Mesenchymal stem cell (in vitro differentiated cells and primary cell): ENCODE data around the gene CAMTA1.

Source experiments
- DNase-seq: peaks from one replicate; pipeline ENCODE4 v3.0.0-alpha.2; 2013
- H2AFZ ChIP-seq: one replicate; pipeline ENCODE4 v1.6.1; 2013; ENCODE audit warnings: low read depth, mild to moderate bottlenecking, control low read depth, inconsistent platforms, low read length, moderate library complexity
- H2AK5ac ChIP-seq: 2 replicates; pipeline ENCODE4 v1.6.1; 2013; ENCODE audit warnings: low read length, moderate library complexity, mild to moderate bottlenecking, inconsistent platforms; ENCODE audit not compliant: severe bottlenecking
- H2BK120ac ChIP-seq: one replicate; pipeline ENCODE4 v1.6.1; 2013; ENCODE audit warnings: low read depth, mild to moderate bottlenecking, inconsistent platforms, low read length, moderate library complexity
- H2BK12ac ChIP-seq, 2 experiments: one replicate each; pipeline ENCODE4 v1.6.1; 2013; ENCODE audit warnings: inconsistent platforms in 2 of 2, low read length in 2 of 2, mild to moderate bottlenecking in 2 of 2, moderate library complexity in 2 of 2, control low read depth in 1 of 2
- H2BK15ac ChIP-seq: one replicate; pipeline ENCODE4 v1.6.1; 2013; ENCODE audit warnings: mild to moderate bottlenecking, low read depth, inconsistent platforms; ENCODE audit not compliant: poor library complexity, severe bottlenecking
- H2BK5ac ChIP-seq: 2 replicates; pipeline ENCODE4 v1.6.1; 2013; ENCODE audit warnings: low read depth, mild to moderate bottlenecking, low read length, control low read depth, inconsistent platforms; ENCODE audit not compliant: poor library complexity, severe bottlenecking
- H3K14ac ChIP-seq, 2 experiments: one replicate each; pipeline ENCODE4 v1.6.1; 2013; ENCODE audit warnings: inconsistent platforms in 2 of 2, low read length in 2 of 2, control low read depth in 1 of 2, mild to moderate bottlenecking in 1 of 2, moderate library complexity in 1 of 2
- H3K18ac ChIP-seq, 2 experiments: one replicate each; pipeline ENCODE4 v1.6.1; 2013; ENCODE audit warnings: inconsistent platforms in 2 of 2, low read length in 2 of 2, control low read depth in 1 of 2, low read depth in 1 of 2, mild to moderate bottlenecking in 1 of 2
- H3K23ac ChIP-seq, 2 experiments: one replicate each; pipeline ENCODE4 v1.6.1; 2013; ENCODE audit warnings: inconsistent platforms in 2 of 2, low read length in 2 of 2, mild to moderate bottlenecking in 2 of 2, moderate library complexity in 2 of 2, control low read depth in 1 of 2
- H3K27ac ChIP-seq: 2 replicates; pipeline ENCODE4 v1.5.1; 2013; ENCODE audit warnings: mild to moderate bottlenecking, moderate library complexity, low read length, control low read depth, inconsistent platforms; ENCODE audit not compliant: poor library complexity, severe bottlenecking
- H3K27me3 ChIP-seq, 2 experiments: 2 replicates each; pipeline versions ENCODE4 v1.6.1 to v1.7.0; 2013; ENCODE audit warnings: low read length in 2 of 2, mild to moderate bottlenecking in 2 of 2, moderate library complexity in 2 of 2, control low read depth in 1 of 2, inconsistent platforms in 1 of 2; ENCODE audit not compliant: control insufficient read depth in 1 of 2, insufficient read depth in 1 of 2
- H3K36me3 ChIP-seq, 2 experiments: 2 replicates each; pipeline versions ENCODE4 v1.6.1 to v1.7.0; 2013; ENCODE audit warnings: low read length in 2 of 2, control low read depth in 1 of 2, inconsistent platforms in 1 of 2, low read depth in 1 of 2, mild to moderate bottlenecking in 1 of 2; ENCODE audit not compliant: insufficient read depth in 2 of 2, control insufficient read depth in 1 of 2
- H3K4ac ChIP-seq, 2 experiments: one replicate each; pipeline ENCODE4 v1.6.1; 2013; ENCODE audit warnings: inconsistent platforms in 2 of 2, low read length in 2 of 2, mild to moderate bottlenecking in 2 of 2, moderate library complexity in 2 of 2, control low read depth in 1 of 2, low read depth in 1 of 2
- H3K4me1 ChIP-seq: 2 replicates; pipeline ENCODE4 v1.6.1; 2013; ENCODE audit warnings: low read depth, low read length, control low read depth; ENCODE audit not compliant: control insufficient read depth, insufficient read depth
- H3K4me2 ChIP-seq: 2 replicates; pipeline ENCODE4 v1.6.1; 2013; ENCODE audit warnings: low read length, mild to moderate bottlenecking, inconsistent platforms; ENCODE audit not compliant: poor library complexity, severe bottlenecking
- H3K4me3 ChIP-seq, 2 experiments: 2 replicates each; pipeline versions ENCODE4 v1.5.1 to v1.7.0; 2013; ENCODE audit warnings: low read length in 2 of 2, mild to moderate bottlenecking in 2 of 2, control low read depth in 1 of 2, low read depth in 1 of 2; ENCODE audit not compliant: insufficient read depth in 1 of 2
- H3K79me1 ChIP-seq: replicated peaks from 2 replicates; pipeline ENCODE4 v1.6.1; 2013; ENCODE audit warnings: mild to moderate bottlenecking, control low read depth, low read length, inconsistent platforms; ENCODE audit not compliant: poor library complexity, severe bottlenecking
- H3K9ac ChIP-seq: 2 replicates; pipeline ENCODE4 v1.7.0; 2013; ENCODE audit warnings: mild to moderate bottlenecking, low read length, moderate library complexity
- H3K9me3 ChIP-seq: 2 replicates; pipeline ENCODE4 v1.7.0; 2013; ENCODE audit warnings: mild to moderate bottlenecking, low read length; ENCODE audit not compliant: control insufficient read depth
- H4K8ac ChIP-seq: one replicate; pipeline ENCODE4 v1.6.1; 2013; ENCODE audit warnings: inconsistent platforms, mild to moderate bottlenecking, low read length, moderate library complexity
- H4K91ac ChIP-seq: one replicate; pipeline ENCODE4 v1.6.1; 2013; ENCODE audit warnings: mild to moderate bottlenecking, low read length, inconsistent platforms
- WGBS: methylation state at CpG from one replicate; pipeline ENCODE4 v1.1.7; 2013; ENCODE audit warnings: mixed read lengths; 5-methylcytosine and 5-hydroxymethylcytosine counted together

CAMTA1 gene

DNA sequence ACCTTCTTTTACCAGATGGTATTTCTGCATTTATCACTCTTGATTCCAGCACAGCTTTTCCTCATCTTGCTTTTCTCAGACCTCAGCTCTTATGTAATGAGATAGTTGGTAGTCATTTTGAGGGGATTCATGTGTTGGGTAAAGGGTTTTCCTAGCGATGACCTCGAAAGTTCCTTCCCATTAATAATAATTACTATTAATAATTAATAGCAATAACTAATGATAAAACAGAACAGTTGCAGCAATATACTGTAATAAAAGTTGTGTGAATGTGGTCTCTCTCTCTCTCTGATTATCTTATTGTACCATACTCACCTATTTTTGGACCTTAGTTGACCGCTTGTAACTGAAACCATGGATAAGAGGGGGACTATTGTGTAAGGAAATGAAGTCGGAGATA lies 14.2 kb downstream of the CAMTA1 start:
- Histone ChIP-seq H4K8ac (no peak overlapping the region), H3K79me1 (peaks cover 4% of the 10 kb centered on the region), H3K4ac (peak overlapping the region in 1 of 2 experiments; percentile 73), H3K18ac (no peak overlapping the region), H3K14ac (peak overlapping the region in 1 of 2 experiments; percentile 35), H2BK12ac (no peak overlapping the region), H3K4me1 (peaks cover 1% of the 10 kb centered on the region), H3K36me3 (no peaks in the 10 kb centered on the region), H3K9ac (no peak overlapping the region), H3K4me2 (no peak overlapping the region), H4K91ac (no peak overlapping the region), H2BK5ac (no peak overlapping the region), H3K27ac (no peak overlapping the region), H3K23ac (no peak overlapping the region), H3K4me3 (no peak overlapping the region), H2AFZ (no peak overlapping the region), H2BK120ac (no peak overlapping the region), H2AK5ac (no peak overlapping the region), H3K27me3 (no peaks in the 10 kb centered on the region), H3K9me3 (no peaks in the 10 kb centered on the region), H2BK15ac (no peak overlapping the region)
- no peak for DNase-seq
- WGBS = 78% methylated on average over 2 of the region's 4 CpGs

DNA sequence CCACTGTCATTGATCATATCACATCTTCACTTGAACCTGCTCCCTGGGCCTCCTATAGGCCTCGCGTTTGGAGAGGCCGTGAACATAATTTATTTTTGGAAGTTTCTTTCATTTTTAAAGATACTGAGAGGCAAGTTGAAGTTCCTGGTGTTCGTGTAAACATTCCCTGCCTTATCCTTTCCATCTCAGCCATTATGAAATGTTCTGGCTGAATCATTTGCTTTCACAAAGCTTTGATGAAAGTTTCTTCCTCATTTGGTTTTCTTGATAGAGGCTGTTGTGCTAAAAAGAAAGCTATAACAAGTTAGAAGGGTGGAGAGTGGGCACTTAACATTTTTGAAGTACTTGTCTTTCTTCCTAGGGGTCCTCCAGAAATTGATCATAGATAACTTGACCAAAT lies 15.5 kb downstream of the CAMTA1 start:
- peaks cover 2% of the 10 kb centered on the region for H3K79me1 ChIP-seq
- peak; percentile 90 for DNase-seq
- H2BK12ac ChIP-seq = no peak overlapping the region
- H3K36me3 ChIP-seq = no peaks in the 10 kb centered on the region
- no peak overlapping the region for H2BK15ac ChIP-seq
- peak overlapping the region; percentile 74 for H3K9ac ChIP-seq
- H3K18ac ChIP-seq = no peak overlapping the region
- no peak overlapping the region for H3K23ac ChIP-seq
- no peak overlapping the region for H3K4me3 ChIP-seq
- H3K4me1 ChIP-seq = no peaks in the 10 kb centered on the region
- no peak overlapping the region for H4K91ac ChIP-seq
- no peak overlapping the region for H2AFZ ChIP-seq
- H3K4me2 ChIP-seq = no peak overlapping the region
- no peak overlapping the region for H3K27ac ChIP-seq
- no peak overlapping the region for H2BK5ac ChIP-seq
- H3K27me3 ChIP-seq = no peaks in the 10 kb centered on the region
- no peak overlapping the region for H2BK120ac ChIP-seq
- no peak overlapping the region for H4K8ac ChIP-seq
- H3K14ac ChIP-seq = peak overlapping the region in 1 of 2 experiments; percentile 36
- 70% methylated on average over 4 of the region's 4 CpGs for WGBS
- no peaks in the 10 kb centered on the region for H3K9me3 ChIP-seq
- H3K4ac ChIP-seq = no peak overlapping the region
- H2AK5ac ChIP-seq = no peak overlapping the region

DNA sequence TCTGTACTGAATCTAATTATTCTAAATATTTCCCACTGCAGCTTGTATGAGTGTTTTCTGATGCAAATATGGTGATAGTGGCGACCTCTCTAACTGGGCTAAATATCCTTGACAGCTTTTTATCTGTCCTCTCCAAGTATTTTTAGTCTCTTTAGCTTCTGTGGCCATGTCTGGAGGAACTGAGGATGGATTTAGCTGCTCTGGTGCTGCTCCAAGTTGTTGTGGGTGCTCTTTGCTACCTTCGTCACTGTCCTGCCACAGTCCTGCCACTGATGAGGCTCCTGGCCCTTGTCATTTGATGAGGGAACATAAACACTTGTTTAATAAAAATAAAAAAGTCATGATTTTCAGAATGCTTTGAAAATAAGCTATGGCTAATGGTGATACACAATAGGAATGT lies 15.9 kb downstream of the CAMTA1 start:
- Histone ChIP-seq H4K91ac (no peak overlapping the region), H2AK5ac (no peak overlapping the region), H2BK12ac (no peak overlapping the region), H3K14ac (peak overlapping the region in 1 of 2 experiments; percentile 36), H3K9me3 (no peaks in the 10 kb centered on the region), H3K4me2 (no peak overlapping the region), H2BK120ac (peak overlapping the region; percentile 79), H3K27me3 (no peaks in the 10 kb centered on the region), H3K4me1 (no peaks in the 10 kb centered on the region), H2AFZ (no peak overlapping the region), H3K9ac (peak overlapping the region; percentile 74), H4K8ac (peak overlapping the region; percentile 13), H2BK15ac (no peak overlapping the region), H2BK5ac (no peak overlapping the region), H3K18ac (peak overlapping the region; percentile 62 to 94), H3K27ac (no peak overlapping the region), H3K4ac (peak overlapping the region in 1 of 2 experiments; percentile 92), H3K36me3 (no peaks in the 10 kb centered on the region), H3K4me3 (no peak overlapping the region), H3K79me1 (peaks cover 2% of the 10 kb centered on the region), H3K23ac (no peak overlapping the region)
- no CpG with 5 or more reads among the region's 2 CpGs for WGBS
- DNase-seq = no peak

DNA sequence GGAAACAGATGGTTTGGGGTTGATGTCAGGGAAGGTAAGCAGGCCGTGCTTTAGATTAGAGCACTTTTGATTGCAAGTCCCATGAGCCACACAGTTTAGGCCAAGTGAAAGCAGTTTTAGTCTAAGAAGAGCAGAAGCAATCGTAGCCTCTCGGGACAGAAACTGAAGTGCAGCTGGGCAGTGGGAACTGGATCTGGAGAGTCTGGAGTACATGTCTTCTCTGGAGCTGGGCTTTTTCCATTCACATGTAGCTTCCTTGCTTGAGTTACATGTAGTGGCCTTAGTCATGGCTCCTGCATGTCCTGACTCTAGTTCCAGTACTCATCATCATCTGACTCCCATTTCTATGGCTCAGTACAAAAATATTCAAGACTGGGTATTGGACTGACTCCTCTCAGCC lies 16.7 kb downstream of the CAMTA1 start:
- Histone ChIP-seq H2BK15ac (no peak overlapping the region), H3K14ac (no peak overlapping the region), H3K79me1 (peaks cover 3% of the 10 kb centered on the region), H2BK120ac (no peak overlapping the region), H4K91ac (no peak overlapping the region), H3K27me3 (no peaks in the 10 kb centered on the region), H3K9ac (peak overlapping the region; percentile 74), H2BK12ac (peak overlapping the region in 1 of 2 experiments; percentile 10), H3K4me2 (no peak overlapping the region), H3K18ac (peak overlapping the region in 1 of 2 experiments; percentile 79), H4K8ac (no peak overlapping the region), H3K4ac (peak overlapping the region in 1 of 2 experiments; percentile 58), H2BK5ac (no peak overlapping the region), H3K23ac (no peak overlapping the region), H2AK5ac (no peak overlapping the region), H3K9me3 (no peaks in the 10 kb centered on the region), H3K4me1 (no peaks in the 10 kb centered on the region), H3K36me3 (no peaks in the 10 kb centered on the region), H2AFZ (no peak overlapping the region), H3K4me3 (peak overlapping the region in 1 of 2 experiments; percentile 47), H3K27ac (no peak overlapping the region)
- peak; percentile 86 for DNase-seq
- WGBS = 78% methylated on average over 3 of the region's 3 CpGs
